GM18951 (cell line): ENCODE data around the gene ST3GAL4.

ENCODE experiments used
- POLR2A ChIP-seq: IDR thresholded peaks from 4 replicates; pipeline ENCODE4 v1.6.1; 2011; ENCODE audit warnings: mild to moderate bottlenecking; ENCODE audit not compliant: insufficient read length, insufficient read depth; ENCODE audit errors: extremely low read depth
- in situ Hi-C: fragments of 300-500 bp; cut with MboI; formaldehyde crosslinking; loops from one replicate; pipeline ENCODE4 v1.12.0; 2022; ENCODE audit warnings: low sequenced_read_pairs, mixed read lengths, inconsistent platforms; ENCODE audit not compliant: unreplicated experiment

ST3GAL4 gene

DNA sequence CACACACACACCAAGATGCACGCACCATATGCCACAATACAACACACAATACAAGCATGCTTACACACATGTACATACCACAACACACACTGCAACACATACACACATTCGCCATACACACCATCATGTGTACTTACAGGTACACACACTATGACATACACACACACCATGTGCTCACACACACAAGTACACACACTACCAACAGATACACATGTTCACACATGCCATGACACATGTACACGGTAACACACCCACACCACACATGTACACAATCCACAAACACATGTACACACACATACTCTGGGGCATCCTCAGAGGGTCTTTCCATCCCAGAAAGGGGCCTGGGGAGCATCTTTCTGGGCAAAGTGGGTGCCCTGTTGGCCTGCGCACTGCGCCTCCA, 82.2 kb downstream of the ST3GAL4 start:
- in situ Hi-C loops, result no loop called here
- no peak for TF ChIP-seq POLR2A

DNA sequence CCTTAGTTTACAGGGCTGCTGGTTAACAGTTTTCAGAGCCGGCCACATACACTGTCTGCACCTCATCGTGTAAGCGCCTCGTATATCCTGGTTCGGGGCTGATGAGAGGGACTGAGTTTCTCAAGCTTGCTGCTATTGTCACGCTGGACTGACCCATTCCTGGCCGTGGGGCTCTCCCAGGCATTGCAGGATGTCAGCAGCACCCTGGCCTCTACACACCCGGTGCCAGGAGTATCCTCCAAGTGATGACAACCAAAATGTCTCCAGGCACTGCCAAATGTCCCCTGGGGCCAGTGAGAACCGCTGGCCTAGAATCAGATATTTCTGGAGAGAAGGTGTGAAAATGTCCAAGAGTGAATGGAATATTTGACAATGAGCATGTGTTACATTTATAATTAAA, 82.8 kb downstream of the ST3GAL4 start:
- no peak for TF ChIP-seq POLR2A
- in situ Hi-C loops, result no loop called here

DNA sequence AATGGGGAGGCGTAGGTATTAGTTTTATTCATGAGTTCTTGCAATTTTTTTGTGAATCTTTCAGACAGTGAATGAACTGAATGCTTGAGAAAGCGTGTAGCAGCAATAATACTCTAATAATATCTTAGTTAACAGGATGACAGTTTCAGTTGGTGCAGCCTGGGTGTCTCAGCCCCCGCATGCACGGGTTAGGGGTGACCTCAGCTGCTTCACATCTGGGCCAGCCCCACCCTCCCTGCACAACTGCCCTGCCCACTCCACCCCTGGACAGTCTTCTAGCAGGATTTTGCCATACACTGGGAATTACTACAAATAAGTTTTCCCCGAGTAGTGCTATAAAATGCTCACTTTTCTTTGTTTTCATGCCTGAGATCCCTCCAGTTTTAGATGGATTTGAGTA, 83.2 kb downstream of the ST3GAL4 start:
- in situ Hi-C loops, result no loop called here

DNA sequence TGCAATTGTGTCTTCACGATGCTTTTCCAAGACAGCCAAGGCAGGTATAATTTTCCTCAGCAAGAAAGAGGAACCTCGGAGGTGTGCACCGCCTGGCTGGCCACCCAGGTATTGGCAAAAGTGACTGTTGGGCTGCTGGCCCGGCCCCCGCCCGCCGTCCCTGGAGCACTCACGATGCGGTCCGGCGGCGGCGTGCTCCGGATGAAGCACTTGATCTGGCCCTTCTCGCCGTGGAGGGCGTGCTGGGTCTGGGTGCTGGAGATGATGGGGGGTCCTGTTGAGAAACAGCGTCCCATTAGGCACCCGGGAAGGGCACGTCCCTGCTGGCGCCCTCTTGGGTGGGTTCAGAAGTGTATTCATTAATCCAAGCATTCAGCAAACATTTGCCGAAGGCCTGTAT, 84.8 kb downstream of the ST3GAL4 start:
- in situ Hi-C loops, result loop anchor here (10.0 kb wide), 1 partner anchor 545 kb away; no protein-coding TSS in a partner anchor
- TF ChIP-seq POLR2A, result no peak

More for the DNA sequence above, 83.2 kb downstream of the ST3GAL4 start:
- TF ChIP-seq POLR2A, result no peak

DNA sequence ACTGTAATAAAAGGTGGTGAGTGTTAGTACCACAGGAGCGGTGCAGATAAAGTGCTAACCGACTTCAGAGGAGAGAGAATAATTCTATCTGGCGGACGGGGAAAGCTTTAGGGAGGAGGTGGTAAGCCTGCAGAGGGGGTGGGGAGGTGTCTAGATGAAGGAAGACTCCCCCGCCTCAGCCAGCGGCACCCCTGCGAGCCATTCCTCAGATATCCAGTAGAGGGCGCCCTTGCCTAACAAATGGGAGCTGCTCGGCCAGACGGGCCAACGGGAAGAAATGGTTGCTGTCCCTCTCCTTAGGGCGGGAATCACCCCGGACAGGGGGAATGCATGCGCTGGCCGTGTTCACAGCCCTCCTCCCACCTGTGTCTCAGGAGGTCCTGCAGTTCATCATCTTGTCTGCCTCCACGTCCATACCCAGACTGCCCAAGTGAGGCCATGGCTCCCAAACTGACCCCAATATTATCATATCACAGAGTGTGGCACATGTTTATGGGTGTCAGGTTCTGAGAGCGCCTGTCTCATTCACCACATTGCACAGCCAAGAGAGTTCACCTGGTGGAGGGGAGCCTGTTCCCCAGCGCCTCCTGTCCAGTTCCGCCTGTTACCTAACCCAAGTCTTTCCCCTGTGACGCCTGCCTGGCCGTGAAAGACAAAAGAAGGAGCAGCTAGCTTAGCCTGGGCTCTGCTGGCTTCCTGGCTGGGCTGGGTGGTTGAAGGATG, 85.5 kb downstream of the ST3GAL4 start:
- no peak for TF ChIP-seq POLR2A
- in situ Hi-C loops, result loop anchor here (10.0 kb wide), 1 partner anchor 544 kb away; no protein-coding TSS in a partner anchor

DNA sequence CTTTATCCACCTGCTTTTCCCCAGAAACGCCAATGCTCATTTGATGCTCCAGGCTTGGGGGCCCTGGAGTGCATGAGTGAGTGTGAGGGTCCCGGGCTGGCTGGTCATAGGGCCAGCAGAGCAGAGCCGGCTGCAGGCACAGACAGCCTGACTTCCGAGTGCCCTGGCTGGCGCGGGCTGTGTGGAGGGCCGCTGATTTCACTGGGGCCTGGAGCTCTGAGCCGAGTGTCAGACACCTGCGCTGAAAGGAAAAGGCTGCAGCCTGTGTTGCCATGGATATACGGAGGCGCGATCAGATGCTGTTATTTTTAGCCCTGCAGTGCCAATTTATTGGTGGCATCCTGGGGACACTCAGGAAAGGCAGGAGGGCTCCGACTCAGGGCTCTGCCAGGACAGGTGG, 87.6 kb downstream of the ST3GAL4 start:
- in situ Hi-C loops, result loop anchor here (10.0 kb wide), 1 partner anchor 542 kb away; no protein-coding TSS in a partner anchor
- no peak for TF ChIP-seq POLR2A

DNA sequence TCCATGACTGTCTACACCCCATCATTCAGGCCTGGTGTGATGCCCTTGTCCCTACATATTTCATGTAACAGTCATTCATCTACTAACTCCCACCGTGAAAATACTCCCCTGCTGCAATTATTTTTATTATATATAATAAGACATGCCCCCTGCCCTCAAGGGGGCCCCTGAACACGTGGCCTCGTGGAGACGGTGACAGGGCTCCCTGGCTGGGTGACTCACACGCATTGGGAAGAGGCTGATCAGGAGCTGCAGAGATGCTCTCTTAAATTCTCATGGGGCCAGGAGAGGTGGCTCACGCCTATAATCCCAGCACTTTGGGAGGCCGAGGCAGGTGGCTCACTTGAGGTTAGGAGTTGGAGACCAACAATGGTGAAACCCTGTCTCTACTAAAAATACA, 88.6 kb downstream of the ST3GAL4 start:
- in situ Hi-C loops, result loop anchor here (10.0 kb wide), 1 partner anchor 541 kb away; no protein-coding TSS in a partner anchor
- TF ChIP-seq POLR2A, result no peak

DNA sequence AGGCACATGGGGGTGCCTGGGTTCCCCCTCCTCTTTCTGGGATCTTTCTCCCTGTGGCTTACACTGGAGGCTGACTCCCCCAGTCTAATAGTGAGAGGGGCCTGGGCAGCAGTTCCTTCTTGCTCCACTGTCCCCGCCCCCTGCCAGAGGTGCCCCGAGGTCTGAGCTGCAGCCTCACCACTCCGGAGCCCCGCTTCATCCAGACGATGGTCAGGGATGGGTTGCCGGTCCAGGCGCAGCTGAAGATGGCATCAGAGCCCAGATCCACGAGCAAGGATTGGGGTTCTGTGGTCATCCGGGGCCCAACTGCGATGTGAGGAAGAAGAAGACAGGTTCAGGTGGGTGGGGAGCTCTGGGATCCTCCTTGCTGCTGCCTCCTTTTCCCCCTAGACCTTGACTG, 91.1 kb downstream of the ST3GAL4 start:
- in situ Hi-C loops, result loop anchor here (10.0 kb wide), 1 partner anchor 538 kb away; no protein-coding TSS in a partner anchor
- no peak for TF ChIP-seq POLR2A

DNA sequence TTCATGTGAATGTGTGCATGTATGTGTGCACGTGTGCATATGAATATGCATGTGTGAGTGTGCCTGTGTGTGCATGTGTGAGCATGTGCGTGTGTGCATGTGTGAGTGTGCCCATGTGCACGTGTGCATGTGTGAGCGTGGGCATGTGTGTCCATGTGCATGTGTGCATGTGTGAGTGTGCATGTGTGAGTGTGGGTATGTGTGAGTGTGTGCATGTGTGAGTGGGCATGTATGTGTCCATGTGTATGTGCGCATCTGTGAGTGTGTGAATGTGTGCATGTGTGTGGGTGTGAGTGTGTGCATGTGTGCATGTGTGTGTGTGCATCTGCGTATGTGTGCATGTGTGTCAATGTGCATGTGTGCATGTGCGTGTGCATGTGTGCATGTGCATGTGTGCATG, 94.7 kb downstream of the ST3GAL4 start:
- in situ Hi-C loops, result no loop called here
- TF ChIP-seq POLR2A, result no peak

DNA sequence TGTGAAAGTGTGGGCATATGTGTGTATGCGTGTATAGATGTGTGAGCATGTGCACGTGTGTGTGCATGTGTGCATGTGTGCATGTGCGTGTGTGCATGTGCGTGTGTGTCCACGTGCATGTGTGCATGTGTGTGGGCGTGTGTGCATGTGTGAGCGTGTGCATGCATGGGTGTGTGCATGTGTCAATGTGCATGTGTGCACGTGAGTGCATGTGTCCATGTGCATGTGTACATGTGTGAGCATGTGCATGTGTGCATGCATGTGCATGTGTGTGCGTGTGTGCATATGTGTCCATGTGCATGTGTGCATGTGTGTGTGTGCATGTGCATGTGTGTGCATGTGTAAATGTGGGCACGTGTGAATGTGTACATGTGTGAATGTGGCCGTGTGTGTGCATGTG, 95.3 kb downstream of the ST3GAL4 start:
- no peak for TF ChIP-seq POLR2A
- in situ Hi-C loops, result no loop called here

DNA sequence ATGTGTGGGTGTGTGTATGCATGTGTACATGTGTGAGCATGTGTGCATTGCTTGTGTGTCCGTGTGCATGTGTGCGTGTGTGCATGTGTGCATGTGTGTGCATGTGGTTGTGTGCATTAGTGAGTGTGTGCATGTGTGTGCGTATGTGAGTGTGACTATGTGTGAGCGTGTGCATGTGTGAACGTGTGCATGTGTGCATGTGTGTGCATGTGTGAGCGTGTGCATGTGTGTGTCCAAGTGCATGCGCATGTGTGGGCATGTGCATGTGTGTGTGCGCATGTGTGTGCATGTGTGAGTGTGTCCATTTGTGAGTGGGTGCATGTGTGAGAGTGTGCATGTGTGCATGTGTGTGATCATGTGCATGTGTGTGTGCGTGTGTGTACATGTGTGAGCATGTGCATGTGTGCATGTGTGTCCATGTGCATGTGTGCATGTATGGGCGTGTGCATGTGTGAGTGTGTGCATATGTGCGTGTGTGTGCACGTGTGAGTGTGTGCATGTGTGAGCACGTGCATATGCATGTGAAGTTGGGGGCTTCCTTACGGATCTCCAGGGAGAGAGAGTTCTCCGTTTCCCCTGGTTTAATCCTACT, 95.8 kb downstream of the ST3GAL4 start:
- in situ Hi-C loops, result no loop called here
- TF ChIP-seq POLR2A, result no peak

DNA sequence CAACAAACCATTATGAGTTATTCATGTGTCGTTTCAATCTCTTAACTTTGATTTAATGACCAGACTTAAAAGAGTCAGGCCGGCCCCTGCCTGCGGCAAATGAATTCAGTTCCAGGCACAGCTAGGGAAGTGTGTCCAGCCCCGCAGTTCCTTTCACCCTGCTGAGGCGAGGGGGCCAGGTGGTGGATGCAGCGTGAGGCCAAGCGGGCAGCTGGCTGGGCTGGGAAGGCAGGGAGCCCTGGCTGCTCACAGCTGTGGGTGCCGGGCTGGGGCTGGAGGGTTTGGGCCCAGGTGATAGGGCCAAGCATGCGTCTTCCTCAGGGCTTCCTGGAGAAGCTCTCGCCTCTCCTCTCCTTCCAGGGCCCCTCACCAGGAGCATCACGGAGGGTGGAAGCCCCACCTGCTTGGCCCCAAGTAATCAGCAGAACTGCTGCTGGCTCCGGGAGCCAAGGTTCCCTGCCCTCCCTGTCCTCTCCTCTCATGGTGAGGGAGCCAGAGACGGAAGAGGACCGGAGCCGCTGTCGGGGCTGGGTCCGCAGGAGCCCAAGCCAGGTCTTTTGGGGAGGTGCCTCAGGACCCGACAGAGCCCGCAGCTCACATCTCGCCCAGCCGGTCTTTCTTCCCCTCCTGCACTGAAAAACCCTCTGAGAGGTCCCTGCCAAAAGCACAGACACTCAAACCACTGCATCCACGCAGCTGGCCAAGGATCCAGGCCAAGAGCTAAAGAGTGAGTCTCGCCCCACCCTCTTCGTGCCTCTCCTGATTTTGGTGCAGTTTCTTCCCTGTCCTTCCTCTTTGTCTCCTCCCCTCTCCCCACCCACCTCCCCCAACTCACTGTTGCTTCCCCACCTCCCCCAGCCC, 97.0 kb downstream of the ST3GAL4 start:
- in situ Hi-C loops, result no loop called here
- TF ChIP-seq POLR2A, result no peak

DNA sequence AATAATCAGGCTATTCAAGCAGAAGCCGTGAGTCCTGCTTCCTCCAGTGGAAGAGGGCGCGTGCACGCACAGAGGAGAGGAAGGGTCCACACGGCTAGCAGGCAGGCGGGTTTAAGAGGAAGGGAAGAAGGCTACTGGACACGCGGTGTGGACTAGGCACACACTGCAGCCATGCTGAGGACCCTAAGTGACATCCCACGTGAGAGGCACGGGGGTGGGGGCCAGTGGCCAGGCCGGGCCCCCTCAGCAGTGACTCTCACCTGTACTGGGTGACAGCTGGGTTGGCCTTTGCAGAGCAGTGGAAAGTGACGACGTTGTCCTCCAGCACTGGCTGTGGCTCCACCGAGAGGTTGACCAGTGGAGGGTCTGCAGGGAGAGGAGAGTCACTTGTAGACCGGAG, 100.6 kb downstream of the ST3GAL4 start:
- no peak for TF ChIP-seq POLR2A
- in situ Hi-C loops, result no loop called here
